ENCODE measurements around the gene SERINC3.

SERINC3 gene

DNA sequence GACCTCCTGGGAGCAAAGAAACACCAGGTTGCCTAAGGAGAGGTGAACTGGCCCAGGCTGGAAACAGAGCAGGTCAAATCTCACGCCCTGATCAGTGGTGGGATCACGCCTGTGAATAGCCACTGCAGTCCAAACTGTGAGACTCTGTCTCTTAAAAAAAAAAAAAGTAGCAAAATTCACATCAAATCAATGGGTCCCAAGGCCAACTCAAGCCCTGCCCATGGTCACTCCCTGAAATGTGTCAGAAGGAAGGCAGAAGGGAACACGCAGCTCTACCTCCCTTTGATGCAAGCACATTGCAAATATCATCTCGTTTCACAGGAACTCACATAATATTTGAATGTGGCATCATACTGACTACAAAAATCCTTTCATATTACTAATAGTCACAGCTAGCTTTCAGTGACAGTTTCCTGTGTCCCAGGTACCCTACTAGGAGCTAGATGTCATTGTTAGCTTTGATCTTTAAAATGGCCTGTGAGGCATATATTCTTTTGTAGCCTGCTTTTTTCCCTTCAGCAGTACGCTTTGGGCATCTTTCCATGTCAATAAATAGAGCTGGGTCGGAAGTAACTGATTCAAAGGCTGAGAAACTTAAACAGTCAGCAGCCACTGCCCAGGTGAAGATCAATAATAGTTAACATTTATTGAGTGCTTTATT lies 60.6 kb downstream of the SERINC3 start:
- DNase-seq, result no peak

- DNase-seq, result peak; percentile 34
These were observed 61.1 kb downstream of the SERINC3 start for GRCh38 chr20:44460795-44461141.

- no peak for DNase-seq
These were observed 62.6 kb downstream of the SERINC3 start for GRCh38 chr20:44459271-44459670.

DNA sequence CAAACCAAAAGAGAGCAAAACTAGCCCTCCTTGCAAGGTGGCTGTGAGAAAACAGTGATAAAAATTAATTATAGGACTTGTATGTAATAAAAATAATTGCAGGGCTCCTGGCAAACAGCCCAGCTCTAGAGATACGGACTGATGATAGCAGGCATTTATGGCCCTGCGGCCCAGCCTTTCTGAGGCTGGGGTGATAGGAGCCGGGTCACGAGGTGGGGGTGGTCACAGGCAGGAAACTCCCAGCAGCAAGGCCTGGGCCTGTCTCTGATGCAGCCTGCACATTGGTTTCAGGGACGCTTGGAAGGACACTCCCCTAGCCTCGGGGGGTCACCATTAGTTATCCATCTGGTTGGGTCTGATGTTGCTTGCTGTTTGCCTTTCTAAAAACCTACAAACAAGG lies 64.9 kb downstream of the SERINC3 start:
- DNase-seq, result no peak

GRCh38 chr20:44456611-44457010 lies 65.3 kb downstream of the SERINC3 start:
- no peak for DNase-seq

DNA sequence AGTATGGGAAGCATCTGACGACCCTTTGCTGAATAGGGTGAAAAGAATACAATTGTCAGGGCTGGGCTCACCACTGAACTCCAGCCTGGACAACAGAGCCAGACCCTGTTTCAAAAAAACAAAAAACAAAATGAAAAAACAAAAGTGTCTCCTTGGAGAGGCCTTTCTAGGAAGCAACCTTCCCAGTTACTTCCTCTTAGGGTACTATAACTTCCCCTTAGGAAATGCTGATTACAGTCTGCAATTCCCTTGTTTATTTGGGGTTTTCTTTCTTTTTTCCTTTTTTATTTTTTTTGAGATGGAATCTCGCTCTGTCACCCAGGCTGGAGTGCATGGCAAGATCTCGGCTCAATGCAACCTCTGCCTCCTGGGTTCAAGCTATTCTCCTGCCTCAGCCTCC lies 66.7 kb downstream of the SERINC3 start:
- no peak for DNase-seq

- no peak for DNase-seq
These were observed 67.4 kb downstream of the SERINC3 start for GRCh38 chr20:44454306-44454963.

- DNase-seq, result no peak
These were observed 70.9 kb downstream of the SERINC3 start for GRCh38 chr20:44450903-44451450.

GRCh38 chr20:44450281-44450889 lies 71.5 kb downstream of the SERINC3 start:
- DNase-seq, result no peak

- DNase-seq, result no peak
These were observed 72.0 kb downstream of the SERINC3 start for GRCh38 chr20:44449864-44450263.

GRCh38 chr20:44448753-44449546 lies 72.9 kb downstream of the SERINC3 start:
- DNase-seq, result no peak

DNA sequence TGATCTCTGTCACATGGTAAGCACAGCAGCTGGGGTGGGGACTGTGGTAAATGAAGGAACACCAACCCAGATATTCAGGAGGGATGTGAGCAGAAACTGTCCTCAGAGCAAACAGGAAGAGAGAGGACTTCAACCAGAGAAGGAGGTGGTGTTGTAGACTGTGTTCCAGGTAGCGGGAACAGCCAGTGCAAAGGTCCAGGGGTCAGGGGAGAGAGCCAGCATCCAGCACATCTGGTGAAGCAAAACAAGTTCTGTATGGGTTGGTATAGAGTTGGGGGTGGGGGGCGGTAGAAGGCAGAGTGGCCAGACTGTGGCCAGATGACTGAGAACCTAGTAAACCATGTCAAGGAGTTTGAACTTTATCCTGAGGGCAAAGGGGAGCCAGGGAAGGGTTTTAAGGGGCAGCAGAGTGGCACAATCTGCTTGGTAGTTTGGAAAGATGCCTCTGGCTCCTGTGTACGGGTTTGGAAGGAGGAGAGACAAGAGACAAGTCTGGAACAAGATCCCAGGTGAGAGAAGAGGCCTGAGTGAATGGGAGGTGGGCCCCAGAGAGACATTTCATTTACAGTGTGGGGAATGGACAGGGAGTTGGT lies 73.9 kb downstream of the SERINC3 start:
- no peak for DNase-seq
